Activated CD4-positive, alpha-beta T cell treated with anti-CD3 and anti-CD28 coated beads for 4 hours (primary cell): ENCODE results near the gene PRKCD.
"Not testable (repeated sequence)": the region's sequence is repeated elsewhere in the genome, so short reads cannot be mapped to it uniquely, and the experiment has no call there.

Experiments used
- DNase-seq, 2 donors: peaks; one replicate each; pipeline ENCODE4 v3.0.0-alpha.2; 2020

The PRKCD gene

DNA sequence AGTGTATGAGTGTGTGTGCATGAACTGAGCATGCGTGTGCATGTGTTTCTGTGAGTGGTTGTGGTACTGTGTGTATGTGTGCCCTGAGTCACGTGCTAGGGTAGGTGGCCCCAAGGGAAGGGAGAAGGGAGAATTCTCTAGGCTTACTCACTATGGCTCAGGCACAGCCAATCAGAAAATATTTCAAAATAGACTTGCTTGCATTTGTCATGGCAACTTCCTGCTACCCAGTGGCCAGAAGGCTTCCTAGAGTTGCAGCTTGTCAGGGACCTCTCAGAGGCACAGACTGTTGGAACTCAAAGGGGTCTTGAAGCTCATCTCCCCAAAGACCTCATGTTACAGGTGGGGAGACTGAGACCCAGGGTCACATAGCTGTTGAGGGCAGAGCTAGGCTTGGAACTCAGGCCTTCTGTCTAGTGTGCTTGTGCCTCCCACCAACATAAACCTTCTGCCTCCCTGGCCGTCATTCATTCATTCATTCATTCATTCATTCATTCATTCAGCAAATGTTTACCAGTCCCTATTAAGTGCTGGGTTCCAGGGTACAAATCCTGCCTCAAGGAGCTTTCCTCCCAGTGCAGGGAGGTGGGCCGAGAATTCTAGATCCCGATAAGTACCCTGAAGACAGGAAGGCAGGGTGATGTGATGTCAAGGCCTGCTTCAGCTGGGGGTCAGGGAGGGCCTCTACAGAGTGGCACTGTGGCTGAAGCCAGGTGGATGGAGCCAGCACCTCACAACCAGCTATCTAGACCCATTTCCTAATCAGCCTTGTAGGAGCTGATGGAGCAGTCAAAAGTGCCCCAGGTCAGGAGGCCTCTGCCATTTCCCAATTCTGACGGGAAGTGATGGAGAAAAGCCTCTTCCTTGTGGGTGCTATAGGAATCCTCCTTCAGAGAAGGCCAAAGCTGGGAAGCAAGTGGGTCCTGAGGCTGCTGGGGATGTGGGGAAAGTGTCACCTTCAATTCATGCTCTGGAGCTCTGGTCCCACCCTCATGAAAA is 19.9 kb upstream of the PRKCD start:
- DNase-seq: no peak

- DNase-seq: no peak
Observed at GRCh38 chr3:53142986-53143385, 18.0 kb upstream of the PRKCD start.

DNA sequence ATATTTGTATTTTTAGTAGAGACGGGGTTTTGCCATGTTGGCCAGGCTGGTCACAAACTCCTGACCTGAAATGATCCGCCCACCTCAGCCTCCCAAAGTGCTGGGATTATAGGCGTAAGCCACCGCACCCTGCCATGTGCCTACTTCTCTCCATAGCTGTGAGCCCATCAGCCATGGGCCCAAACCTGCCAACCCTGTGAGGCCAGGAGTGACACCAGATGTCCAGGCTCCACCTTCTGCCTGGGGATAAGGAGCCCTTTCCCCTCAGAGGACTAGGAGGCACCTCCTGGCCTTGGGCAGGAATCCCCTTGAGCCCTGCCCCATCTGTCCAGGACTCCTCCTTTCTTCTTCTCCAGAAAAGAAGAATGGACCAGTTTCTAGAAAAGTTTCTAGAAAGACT is 16.6 kb upstream of the PRKCD start:
- no peak for DNase-seq

GRCh38 chr3:53144862-53145712 is 15.9 kb upstream of the PRKCD start:
- no peak for DNase-seq

DNA sequence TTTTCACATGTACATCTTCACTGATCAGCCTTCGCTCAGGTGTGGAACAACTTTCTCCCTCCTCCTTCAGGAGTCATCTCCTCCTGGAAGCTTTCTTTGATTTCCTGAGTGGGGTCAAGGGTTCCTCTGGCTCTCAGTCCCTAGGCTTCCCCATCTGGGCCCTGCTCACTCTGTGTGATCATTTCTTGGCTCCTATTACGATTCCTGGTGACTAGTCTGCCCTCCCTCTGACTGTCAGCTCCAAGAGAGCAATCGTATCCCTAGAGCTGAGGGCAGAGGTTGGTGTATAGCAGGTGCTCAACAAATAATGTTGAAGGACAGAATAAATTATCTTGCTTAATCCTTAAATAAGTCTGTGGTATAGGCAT is 15.3 kb upstream of the PRKCD start:
- DNase-seq: no peak

DNA sequence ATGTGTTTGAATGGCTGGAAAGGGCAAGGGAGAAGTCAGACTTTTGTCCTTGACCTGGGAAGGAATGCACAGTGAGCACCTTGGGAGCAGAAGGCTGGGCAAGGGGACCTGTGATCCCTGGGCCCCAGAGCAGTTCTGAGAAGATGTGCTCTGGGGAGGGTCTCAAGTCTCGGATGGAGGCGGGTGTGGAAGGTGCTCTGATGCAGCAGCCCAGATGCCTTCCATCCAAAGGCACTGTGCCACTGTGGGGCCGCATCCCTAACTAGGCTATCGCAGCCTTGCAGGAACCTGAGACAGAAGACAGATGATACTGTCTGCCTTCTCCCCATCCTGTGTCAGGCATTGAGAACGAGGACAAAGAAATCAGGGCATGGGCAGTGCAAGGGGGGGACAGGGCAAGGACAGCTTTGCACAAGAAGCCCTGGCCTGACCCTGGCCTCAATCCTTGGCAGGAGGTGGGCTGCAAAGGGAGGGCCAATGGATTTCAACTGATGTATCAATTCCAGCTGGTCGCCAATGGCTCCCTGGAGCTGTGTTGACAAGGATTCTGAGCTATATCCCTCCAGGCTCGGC is 14.6 kb upstream of the PRKCD start:
- no peak for DNase-seq

GRCh38 chr3:53147151-53147902 is 13.7 kb upstream of the PRKCD start:
- no peak for DNase-seq

DNA sequence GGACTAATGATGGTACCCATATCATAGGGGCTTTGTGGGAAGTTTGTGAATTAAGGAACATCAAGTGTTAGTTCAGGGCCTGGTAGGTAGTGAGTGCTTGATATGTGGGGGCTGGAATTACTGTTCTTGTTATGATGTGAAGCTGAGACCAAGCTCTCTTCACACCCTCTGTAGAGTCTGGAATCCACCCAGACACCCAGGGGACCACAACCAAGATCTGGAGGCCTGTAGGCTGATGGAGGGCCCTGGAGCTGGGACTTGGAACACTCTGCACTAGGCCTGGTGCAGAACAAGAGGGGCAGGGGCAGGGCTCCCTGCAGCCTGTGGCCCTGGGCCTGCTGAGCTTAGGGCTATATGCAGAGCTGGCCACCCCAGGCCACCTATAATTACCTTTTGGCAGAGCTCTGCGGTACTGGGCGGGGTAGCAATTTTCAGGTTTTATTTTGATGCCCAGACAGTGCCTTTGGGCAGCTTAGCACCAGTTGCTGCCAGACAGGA is 13.1 kb upstream of the PRKCD start:
- no peak for DNase-seq

DNA sequence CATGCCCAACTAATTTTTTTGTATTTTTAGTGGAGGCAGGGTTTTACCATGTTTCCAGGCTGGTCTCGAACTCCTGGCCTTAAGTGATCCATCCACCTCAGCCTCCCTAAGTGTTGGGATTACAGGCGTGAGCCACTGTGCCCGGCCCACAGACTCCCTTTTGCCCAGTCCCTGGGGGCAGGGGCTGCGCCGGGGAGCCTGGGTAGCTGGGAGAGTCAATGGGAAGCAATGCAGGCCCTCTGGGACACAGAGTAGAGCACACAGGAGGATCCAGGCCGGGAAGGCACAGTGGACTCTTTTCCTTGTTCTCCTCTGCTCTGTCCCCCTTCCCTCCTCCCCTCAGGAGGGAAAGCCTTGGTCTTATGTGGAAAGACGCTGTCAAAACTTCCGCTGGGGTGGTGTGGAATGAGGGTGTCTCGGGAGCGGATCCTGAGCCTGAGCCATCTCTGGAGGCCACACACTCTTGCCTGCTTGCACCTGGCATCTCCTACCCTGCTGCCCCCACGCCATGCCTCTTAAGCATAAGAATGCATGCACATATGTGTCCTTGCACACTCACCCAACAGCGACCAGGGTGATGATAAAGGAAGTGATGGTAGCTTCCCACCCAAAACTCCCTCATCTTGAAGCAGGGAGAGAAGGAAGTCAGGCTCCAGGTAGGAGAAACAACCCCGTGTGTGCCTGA is 11.9 kb upstream of the PRKCD start:
- no peak for DNase-seq

- no peak for DNase-seq
Observed at GRCh38 chr3:53149699-53150098, 11.3 kb upstream of the PRKCD start.

DNA sequence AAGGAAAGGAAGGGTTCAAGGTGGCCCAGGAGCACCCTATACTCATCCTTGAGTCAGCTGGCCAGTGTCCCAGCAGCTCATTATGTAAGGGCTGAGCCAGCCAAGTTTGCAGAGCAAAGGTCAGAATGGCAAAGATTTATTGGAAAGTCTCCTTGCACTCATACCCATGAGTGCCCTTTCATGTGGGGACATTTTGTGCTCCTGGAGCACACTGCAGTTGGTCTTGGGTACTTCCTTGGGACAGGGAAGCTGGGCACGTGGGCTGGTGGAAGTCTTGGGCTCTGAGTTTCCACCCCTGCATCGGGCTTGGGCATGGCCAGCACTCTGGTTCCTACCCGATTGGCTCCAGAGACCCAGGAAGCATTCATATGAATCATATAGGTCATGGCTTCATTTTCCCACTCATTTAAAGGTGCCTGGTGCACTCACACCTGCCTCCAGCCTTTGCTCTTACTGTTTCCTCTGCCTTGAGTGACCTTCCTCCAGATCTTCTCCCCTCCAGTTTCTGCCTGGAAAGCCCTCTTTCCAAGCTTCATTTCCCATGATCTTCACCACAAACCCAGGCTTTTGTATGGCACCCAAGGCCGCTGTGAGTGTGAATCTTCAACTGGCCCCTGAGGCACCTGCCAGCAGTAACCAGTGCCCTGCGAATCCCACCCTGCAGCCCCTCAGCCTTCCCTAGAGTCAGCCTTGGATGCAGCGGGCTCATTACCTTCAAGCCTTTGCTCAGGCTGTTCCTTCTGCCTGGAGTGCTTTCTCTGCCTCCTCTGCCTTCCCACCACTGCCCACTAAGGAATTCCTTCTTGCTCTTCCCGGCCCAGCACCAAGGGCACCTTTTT is 10.5 kb upstream of the PRKCD start:
- no peak for DNase-seq

- DNase-seq: not testable (repeated sequence)
Observed at GRCh38 chr3:53151086-53151438, 9.9 kb upstream of the PRKCD start.

- DNase-seq: no peak
Observed at GRCh38 chr3:53151465-53151864, 9.5 kb upstream of the PRKCD start.

DNA sequence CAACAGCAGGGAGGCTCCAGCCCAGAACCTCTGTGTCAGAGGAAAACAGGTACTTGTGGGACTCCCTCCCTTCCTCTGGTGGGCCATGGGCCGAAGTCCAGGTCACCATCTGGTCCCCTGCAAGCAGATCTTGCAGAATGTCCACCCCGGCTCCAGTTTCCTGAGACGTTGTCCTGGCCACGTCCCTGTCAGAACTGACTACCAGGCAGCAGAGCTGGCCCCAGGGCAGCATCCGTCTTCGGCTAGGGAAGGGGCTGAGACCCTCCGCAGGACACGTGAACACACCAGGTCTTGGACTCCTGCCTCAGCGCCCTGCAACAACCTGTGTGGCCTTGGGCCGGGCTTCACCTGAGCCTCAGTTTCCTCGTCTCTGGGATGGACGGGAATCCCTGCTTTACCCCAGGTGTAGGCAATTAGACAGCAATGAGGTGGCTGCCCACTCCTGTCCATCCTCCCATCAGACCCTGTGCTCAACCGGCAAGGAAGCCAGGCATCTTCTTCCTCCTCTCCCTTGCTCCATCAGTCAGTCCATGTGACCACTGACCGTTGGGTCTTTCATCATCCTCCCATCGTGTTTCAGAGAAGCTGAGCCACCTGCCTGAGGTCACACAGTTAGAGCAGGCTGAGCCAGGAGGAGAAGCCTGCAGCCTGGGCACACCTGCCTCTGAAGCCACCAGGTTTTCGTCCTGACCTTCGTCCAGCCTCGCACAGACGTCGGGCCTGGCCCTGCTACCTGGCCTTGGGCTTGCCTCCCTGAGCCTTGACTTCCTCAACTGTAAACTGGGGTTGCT is 8.9 kb upstream of the PRKCD start:
- DNase-seq: no peak

- DNase-seq: no peak
Observed at GRCh38 chr3:53153264-53153823, 7.7 kb upstream of the PRKCD start.

DNA sequence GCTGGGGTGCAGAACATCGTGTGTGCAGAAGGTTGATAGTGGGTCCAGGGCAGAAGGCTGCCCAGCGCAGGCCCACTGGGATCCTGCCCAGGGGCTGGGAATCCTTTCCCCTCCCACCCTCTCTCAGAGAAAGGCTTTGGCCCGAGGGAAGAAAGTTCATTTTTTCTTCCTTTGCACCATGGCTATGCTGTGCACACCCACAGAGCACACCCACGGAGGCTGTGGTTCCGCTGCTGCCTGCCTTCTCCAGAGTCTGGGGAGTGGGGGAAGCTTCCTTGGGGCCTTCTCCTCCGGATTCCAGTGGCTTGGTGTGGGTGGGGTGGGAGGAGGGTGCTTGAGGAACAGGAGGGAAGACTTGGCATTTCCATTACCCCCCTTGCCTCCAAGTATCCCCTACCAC is 7.0 kb upstream of the PRKCD start:
- no peak for DNase-seq

DNA sequence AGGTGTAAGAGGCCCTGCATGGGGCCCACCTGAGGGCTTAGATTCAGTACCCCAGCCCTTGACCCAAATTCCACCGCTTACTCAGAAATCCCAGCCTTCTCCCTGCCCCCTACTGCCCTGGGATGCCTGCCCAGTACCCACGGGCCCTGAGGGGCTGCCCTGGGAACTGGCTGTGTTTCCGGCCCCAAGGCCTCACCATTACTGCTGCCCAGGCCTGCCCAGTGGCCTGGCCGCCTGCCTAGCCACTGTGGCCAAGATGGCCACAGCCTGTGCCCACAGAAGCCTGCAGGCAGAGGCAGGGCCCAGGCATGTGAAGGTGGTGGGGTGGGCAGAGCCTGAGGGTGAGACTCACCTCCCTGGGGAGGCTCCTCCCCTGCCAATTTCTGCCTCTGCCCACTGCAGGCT is 6.1 kb upstream of the PRKCD start:
- no peak for DNase-seq

DNA sequence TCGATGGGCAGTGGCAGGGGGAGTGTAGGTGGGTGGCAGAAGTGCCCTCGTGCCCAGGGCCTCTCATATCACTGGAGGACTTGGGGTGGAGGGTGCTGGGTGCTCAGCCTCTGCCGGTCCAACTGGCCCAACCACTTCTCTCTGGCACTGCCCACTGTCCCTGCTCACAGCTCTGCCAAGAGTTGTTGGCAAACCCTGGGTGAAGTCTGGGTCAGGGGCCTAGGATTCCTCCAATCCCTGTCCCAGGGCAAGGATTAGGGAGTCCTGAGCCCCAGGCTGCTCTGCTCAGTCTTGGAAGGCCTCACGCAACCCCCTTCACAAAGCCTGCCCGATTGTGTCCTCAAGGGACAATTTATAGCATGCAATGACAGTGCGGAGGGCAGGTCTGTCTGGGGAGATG is 5.2 kb upstream of the PRKCD start:
- DNase-seq: no peak

- no peak for DNase-seq
Observed at GRCh38 chr3:53156368-53156834, 4.6 kb upstream of the PRKCD start.
